ENCODE data around the gene ANAPC7.

The ANAPC7 gene

GRCh38 chr12:110330124-110330523 is 73.4 kb downstream of the ANAPC7 start:
- H3K27ac Mint-ChIP-seq, result peak overlapping the region; percentile 47
- H3K4me3 Mint-ChIP-seq, result no peak overlapping the region
- DNase-seq, result no peak
- no peaks in the 10 kb centered on the region for H3K9me3 Mint-ChIP-seq
- peaks cover 95% of the 10 kb centered on the region for H3K36me3 Mint-ChIP-seq (ENCODE audit: low read depth)
- H3K27me3 Mint-ChIP-seq, result no peaks in the 10 kb centered on the region
- H3K4me1 Mint-ChIP-seq (ENCODE audit: low read depth), result peaks cover 5% of the 10 kb centered on the region

- Mint-ChIP-seq H3K27ac (no peak overlapping the region), H3K36me3 (ENCODE audit: low read depth) (peaks cover 90% of the 10 kb centered on the region)
These were observed 73.8 kb downstream of the ANAPC7 start for GRCh38 chr12:110329710-110330109.

More at GRCh38 chr12:110329710-110330109, 73.8 kb downstream of the ANAPC7 start:
- Mint-ChIP-seq H3K4me3 (no peak overlapping the region), H3K9me3 (no peaks in the 10 kb centered on the region), H3K4me1 (ENCODE audit: low read depth) (peaks cover 5% of the 10 kb centered on the region), H3K27me3 (no peaks in the 10 kb centered on the region)
- no peak for DNase-seq

Measured in activated T-cell treated with anti-CD3 and anti-CD28 coated beads, Interleukin-2, amount 50 U/mL, for 24 hours (primary cell).